Spleen (tissue), 11 donors: ENCODE data around the gene CERS3. TPM values are rescaled to one million over a fixed set of nuclear protein-coding genes. Genes with fewer than 3 reads are reported as not detected.

Experiments used
- polyA plus RNA-seq, 3 donors: library from polyadenylated mRNA; stranded (reverse); fragments of 200-250 nt; gene quantifications; one replicate each; pipeline ENCODE4 v1.2.1, GENCODE V29; 2013
- small RNA-seq, 4 donors: library from RNA; depleted of rRNA; stranded (forward); fragments of <200 nt; gene quantifications; one replicate each; pipeline ENCODE3, GENCODE V24; 2016
- total RNA-seq, 7 donors: library from RNA; depleted of rRNA in 3 of 7; stranded (reverse); fragments of >200 nt in 3 of 7; fragmentation: NEBNext Ultra II Directional in 4 of 7; extraction: Animal tissue kit (Norgen Biotek cat#: 25700) in 4 of 7; gene quantifications; one replicate each; pipeline versions ENCODE4 v1.1.0 to v1.2.1, GENCODE V29; 2016 to 2021
- donor health status: healthy with polysubstance abuse.
- donor health status: DM: no; HTN: no; CAD: no; lungs with moderate emphysema.
- donor health status: DM: no; HTN: no; CAD: no.
- donor health status: Bipolar disorder and iron deficiency.
- donor health status: healthy.
- donor health status: DM: no; HTN: no; CAD: no.
- donor health status: DM: yes; HTN: yes; CAD: no.

CERS3 gene
- total and polyA plus RNA-seq, 10 donors, result 0.04 to 0.41 (median 0.23) TPM; not detected in 4

Small RNA genes within 50 kb of the gene (small RNA-seq; reads per million reads assigned to genes)
- gene RNU6-181P (0 reads per million in 4 donors), gene RNU6-322P (0 reads per million in 4 donors)

Other genes starting within 250 kb of the CERS3 start
- gene ADAMTS17, start 187.0 kb downstream of the CERS3 start, total RNA-seq, result 10 to 100 TPM in 2 of 7 donors, 1 to 10 TPM in 5; 5.2 to 13.2 (median 8.5) TPM
- gene ADAMTS17, start 187.0 kb downstream of the CERS3 start, polyA plus RNA-seq, result under 1 TPM; 0.21 to 0.72 (median 0.51) TPM
- gene LINS1, start 73.2 kb upstream of the CERS3 start, total RNA-seq, result 10 to 100 TPM; 25.7 to 71.1 (median 30.6) TPM
- gene LINS1, start 73.2 kb upstream of the CERS3 start, polyA plus RNA-seq, result 10 to 100 TPM in 1 of 3 donors, 1 to 10 TPM in 2; 7.7 to 14.5 (median 9.3) TPM
- gene ASB7, start 73.6 kb upstream of the CERS3 start, total RNA-seq, result 10 to 100 TPM; 15.6 to 27.1 (median 16.4) TPM
- gene ASB7, start 73.6 kb upstream of the CERS3 start, polyA plus RNA-seq, result 1 to 10 TPM; 3.4 to 5.1 (median 4.0) TPM